NCI-H2196 treated with DMSO at 0.1 percent for 48 hours (cell line): ENCODE measurements around the gene PDF.
"Not testable (repeated sequence)": the region's sequence is repeated elsewhere in the genome, so short reads cannot be mapped to it uniquely, and the experiment has no call there.

Experiments used
- DNase-seq: peaks from one replicate; lab custom pipeline; 2025; ENCODE audit not compliant: unreplicated experiment; lab: John Stamatoyannopoulos, UW

Gene PDF

DNA sequence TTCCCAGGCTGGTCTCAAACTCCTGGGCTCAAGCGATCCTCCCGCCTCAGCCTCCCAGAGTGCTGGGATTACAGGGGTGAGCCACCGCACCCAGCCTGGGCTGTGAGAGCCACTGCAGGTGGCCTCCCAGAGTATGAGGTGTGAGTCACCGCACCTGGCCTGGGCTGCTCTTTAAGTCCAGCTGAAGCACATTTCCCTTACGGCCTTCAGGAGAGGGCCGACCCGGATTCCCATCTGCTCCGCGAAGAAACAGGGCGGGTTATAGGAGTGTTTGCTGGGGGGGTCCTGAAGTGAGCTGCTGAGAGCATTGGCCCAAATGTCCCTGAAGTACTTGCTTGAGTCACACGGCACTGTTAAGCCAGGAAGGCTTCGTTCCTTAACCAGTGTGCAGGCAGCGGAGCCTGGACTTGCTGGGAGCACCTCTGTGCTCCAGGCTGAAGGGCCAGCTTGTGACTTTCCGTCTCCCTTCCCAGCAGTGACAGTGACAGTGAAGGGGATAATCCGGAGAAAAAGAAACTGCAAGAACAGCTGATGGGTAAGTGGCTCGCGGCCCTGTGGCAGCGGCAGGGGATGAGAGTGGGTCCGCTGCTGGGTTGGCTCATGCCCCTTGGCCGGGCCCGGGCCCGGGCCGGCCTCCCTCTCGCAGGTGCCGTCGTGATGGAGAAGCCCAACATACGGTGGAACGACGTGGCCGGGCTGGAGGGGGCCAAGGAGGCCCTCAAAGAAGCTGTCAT is 12.0 kb downstream of the PDF start:
- no peak for DNase-seq

DNA sequence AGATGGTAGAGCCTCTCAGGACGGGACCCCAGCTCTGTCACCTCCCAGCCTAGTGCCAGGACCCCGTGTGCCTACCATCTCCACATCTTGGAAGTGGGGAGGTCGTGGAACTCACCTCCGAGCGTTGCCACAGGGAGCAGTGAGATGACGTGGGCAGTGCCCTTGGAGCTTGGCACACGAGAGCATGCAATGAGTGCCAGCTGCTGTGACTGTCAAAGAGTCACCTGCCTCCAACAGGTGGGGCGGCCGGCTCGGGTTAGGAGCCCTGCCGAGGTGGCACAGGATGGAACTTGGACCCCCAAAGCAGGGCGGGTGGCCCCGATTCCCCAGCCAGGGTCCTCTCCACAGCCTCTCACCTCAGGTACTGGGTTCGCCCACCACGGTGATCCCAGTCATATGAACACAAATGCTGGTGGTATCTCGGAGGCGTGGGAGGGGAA is 13.8 kb downstream of the PDF start:
- DNase-seq, result no peak

DNA sequence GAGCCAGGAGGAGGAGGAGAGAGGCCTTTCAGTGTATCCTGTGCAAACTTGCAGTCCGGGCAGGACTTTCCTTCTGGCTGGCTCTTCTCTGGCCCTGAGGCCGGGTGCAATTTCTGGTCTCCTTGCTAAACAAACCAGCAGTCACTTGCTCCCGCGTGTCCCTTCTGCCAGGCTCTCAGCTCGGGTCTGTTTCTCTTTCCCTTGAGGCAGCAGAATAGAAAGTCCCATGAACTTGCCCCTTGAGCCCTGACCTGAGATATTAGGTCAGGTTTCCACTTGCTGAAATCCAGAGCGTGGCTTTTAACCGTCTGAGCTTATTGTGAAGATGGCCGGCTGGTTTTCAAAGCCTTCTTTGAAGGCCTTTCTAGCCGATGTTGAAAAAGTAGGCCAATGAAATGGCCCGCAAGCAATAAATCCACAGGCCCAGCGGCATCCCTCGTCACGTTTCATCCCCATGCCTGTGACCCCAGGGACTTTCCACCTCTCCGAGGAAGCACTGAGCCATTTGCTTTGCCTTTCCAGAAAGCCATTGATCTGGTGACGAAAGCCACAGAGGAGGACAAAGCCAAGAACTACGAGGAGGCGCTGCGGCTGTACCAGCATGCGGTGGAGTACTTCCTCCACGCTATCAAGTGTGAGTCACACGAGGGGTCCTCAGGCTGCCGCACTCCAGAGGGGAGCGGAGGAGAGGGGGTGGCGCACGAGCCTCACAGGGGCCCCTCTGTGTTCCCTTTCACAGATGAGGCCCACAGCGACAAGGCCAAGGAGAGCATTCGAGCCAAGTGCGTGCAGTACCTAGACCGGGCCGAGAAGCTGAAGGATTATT is 14.7 kb downstream of the PDF start:
- no peak for DNase-seq

DNA sequence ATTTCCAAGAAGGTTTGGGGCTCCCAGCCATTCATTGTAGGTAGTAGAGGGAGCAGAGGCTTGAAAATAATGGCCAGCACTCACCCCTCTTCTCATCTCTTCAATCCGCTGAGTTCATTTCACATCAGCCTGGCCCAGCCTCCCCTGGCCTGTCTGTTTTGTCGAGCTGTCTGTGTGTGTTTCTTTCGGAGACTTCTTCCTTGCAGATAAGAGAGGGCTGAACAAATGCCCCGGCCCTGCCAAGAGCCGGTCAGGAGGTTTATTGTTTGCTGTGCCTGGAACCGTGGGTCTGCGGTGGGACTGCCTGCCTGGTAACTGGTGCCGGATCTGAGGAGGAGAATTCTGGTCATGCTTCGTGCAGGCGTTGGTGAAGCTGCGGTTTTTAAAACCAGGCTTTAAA is 15.9 kb downstream of the PDF start:
- DNase-seq, result no peak

DNA sequence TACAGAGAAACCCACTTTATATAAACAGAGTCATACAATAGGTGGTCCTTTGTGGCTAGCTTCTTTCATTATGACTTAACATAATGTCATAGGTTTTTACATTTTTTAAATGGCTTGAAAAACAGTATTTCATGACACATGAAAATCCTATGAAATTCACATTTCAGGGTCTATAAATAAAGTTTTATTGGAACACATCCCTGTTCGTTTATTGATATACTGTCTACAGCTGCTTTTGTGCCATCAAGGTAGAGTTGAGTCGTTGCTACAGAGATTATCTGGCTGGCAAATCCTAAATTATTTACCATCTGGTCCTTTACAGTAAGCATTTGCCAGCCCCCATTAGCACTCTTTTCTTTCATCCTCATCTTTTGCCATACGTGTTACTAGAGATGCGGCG is 16.9 kb downstream of the PDF start:
- DNase-seq, result no peak

DNA sequence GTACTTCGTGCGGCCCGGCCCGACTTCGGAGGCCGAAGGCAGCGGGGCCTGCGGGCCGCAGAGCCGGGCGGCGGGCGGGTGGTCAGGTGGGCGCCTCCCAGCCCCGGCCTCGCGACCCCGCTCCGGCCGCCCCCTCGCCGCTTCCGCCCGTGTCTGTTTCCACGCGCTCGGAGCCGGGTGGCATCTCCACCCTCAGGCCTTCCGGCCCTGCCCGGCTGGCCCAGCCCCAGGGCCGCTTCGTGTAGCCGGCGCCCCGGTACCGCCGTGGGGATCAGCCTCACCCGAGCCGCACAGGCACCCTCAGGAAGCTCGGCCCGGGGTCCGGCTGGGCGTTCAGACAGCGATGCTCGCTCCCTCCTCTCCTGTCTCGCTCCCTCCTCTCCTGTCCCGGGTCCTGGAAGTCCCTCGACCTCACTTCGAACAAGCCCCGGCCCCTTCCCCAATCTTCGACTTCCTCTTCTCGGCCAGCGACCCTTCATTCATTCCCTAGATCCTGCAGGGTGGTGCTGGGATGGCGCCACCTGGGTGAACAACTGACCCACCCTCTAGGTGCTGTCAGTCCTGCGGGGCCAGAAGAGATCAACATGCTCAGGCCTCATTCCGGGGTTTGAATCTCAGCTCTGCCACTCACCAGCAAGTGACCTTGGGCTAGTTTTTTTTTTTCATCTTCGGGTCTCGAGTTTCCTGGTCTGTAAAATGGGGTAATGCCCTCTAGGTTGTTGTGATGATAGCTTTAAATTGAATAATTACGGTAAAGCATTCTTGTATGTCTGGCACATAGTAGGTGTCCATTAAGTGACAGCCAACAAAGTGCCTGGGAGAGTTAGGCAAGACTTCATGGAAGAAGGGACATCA is 18.6 kb downstream of the PDF start:
- DNase-seq, result no peak

DNA sequence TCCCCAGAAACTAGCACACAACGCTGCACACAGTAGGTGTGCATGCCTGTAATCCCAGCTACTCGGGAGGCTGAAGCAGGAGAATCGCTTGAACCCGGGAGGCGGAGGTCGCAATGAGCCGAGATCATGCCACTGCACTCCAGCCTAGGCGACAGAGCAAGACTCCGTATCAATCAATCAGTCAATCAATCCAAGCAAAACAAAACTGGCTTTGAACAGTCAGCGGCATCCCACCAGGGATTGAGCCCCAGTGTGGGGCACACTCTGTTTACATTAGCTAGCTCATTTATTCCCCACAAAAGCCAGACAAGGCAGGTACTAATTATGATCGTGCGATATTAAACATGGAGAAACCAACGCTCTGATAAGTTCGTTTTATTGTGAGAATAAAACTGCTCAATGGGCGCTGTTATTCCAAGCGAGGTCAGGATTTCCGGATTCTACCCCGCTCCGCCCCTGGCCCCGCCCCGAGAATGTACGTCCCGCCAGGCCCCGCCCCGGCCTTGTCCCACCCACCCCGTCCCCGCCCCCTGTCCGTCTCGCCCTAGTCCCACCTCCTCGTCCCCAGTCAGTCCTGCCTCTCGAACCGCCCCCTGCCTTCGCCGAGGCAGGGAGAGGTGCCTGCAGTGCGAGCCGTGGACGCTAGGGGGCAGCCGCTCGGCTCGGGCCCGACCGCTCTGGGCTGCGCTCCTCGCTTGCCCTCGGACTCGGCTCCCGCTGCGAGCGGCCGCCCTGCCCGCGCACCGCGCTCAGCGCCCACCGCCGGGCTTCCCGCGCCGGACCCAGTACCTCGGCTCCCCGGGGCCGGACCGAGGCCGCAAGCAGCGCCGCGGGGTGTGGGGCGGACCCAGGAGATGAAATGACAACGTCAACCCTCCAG is 19.5 kb downstream of the PDF start, which contains the start of gene VPS4A:
VPS4A (plus strand) TSS at position 698 of the 880 bp plus-strand sequence; CDS start at position 860, 162 bp downstream.
- DNase-seq, result peak; percentile 74

DNA sequence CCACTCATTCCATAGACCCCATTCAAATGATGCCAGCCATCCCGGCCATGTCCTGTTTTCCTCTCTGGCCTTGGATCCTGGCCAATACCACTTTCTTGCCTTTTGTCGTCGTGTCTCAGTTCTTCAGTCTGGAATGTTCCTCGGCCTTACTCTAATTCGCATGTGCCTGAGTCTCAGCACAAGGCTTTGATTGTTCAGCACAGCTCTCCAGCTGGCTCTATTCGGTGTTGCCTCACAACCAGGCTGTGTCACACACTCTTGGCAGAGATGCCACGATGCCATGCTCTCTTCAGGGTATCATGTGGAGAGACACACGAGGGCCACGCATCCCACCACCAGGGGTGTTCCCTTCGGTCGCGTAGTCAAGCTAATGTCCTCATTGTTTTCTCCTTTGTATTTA is 21.1 kb downstream of the PDF start:
- DNase-seq, result no peak

DNA sequence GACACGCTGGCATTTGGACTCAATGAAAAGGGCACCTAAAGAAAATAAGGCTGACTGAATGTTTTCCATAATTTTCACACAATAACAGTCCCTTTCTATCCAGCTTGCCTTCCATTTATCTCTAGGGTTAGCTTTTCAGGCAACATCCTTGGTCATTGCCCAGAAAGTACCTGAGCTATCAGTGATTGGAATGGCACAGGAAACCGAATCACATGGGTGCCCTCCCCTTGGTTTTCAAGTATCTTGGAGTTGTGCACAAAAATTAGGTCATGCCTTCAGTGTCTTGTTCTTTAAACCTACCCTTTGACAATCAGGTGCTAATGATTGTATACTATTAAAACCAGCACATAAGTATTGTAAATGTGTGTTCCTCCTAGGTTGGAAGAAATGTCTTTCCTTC is 22.5 kb downstream of the PDF start:
- no peak for DNase-seq

DNA sequence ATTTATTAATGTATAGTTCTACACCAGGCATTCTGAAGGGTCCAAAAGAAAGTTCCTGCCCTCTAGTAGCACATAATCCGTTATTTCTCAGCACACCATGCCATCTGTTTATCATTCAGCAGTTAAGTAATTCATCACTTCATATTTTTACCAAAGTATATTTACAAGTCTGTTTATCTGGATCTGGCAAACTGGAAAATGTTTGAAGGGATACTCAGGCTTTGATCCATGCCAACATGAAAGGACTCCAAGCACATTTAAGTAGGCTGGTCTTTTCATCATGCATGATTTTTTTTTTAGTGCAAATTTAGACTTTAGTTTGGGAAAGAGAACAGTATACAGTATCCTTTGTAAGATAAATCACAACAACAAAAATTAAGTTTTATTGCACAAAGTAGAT is 23.3 kb downstream of the PDF start:
- no peak for DNase-seq

DNA sequence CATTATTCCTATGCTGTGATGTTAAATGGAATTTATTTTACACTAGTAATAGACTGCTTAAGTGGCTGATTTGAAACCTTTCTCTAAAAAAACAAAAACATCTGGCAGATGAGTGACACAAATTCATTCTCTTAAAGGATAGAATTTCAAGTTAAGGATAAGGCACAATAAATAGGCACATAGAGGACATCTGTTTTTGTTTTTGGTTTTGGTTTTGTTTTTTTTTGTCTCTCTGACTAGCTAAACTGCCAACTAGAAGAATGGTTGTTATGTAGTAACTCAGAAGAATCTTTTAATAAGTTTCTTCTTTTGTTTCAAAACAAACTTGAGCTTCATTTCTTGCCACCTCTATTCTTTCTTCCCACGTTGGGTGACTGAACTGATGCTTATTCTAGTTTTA is 24.4 kb downstream of the PDF start:
- DNase-seq, result no peak

DNA sequence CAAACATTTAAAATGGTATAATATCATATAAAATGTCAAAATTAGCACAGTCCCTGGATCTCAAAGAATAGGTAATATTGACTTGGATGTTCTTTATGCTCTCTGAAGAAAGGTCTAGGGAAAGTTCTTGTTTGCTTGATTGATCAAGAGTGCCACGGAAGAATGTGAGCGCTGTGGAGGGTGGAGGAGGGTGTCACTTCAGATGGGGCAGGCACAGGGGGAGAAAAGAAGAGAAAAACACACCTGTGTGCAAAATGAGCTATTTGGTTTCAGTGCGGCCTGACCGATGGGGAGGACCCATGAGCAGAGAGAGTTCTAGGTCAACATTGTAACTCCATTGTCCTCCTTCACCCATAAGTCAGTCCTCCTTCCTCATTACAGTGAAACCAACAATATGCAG is 28.1 kb downstream of the PDF start:
- no peak for DNase-seq

DNA sequence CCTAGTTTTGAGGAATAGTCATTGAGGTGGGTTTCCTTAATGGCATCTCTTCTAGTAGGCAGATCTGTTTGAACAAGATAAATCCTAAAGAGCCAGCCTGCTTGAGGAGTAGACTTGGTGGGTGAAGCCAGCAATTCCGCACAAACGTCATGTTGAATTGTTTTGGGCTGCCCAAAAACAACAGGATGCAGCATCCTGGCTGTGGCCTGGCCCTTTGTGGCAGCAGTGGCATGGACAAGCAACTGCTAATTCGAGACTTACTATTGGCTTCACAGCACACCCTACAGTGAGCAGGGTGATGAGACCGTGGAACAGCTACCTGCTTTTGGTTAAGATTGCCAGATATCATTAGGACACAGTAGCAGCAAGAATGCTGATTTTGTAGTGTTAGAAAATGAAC is 28.5 kb downstream of the PDF start:
- DNase-seq, result no peak

DNA sequence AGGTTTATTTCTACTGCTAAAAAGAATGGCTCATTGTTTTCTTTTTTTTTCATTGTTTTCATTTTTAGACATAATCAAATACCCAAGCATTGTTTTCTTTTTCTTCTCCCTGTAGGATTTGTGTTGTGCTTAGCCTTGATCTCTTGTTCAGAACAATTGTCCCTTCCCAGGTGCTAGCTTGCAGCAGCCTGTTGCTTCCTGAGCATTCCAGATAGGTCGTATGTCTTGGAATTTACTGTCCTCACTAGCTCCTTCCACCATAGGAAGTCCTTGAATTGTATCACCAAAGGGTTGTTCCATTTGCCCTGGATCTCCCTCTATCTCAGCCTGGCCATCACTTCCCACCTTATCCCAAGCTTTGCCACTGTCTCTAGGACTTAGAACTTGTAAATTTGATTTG is 29.2 kb downstream of the PDF start:
- no peak for DNase-seq

DNA sequence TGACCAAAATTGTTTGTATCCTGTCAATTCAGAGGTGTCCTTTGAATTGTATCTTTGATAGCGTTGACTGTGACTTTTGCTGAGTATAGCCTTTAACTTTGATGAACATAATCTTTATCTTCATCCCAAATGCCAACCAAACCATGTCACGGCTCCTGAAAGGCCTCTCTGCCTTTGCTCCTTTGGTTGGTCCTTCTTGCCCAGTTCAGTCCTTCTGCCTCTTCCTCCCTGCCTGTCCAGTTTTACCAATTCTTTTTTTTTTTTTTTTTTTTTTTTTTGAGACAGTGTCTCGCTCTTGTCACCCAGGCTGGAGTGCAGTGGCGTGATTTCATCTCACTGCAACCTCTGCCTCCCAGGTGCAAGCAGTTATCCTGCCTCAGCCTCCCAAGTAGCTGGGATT is 32.1 kb downstream of the PDF start:
- no peak for DNase-seq

DNA sequence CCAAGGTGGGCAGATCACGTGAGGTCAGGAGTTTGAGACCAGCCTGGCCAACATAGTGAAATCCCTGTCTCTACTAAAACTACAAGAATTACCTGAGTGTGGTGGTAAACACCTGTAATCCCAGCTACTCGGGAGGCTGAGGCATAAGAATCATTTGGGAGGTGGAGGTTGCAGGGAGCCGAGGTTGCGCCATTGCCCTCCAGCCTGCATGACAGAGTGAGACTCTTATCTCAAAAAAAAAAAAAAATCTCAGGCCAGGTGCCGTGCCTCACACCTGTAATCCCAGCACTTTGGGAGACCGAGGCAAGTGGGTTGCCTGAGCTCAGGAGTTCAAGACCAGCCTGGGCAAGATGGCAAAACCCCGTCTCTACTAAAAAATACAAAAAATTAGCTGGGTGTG is 33.6 kb downstream of the PDF start:
- not testable (repeated sequence) for DNase-seq

DNA sequence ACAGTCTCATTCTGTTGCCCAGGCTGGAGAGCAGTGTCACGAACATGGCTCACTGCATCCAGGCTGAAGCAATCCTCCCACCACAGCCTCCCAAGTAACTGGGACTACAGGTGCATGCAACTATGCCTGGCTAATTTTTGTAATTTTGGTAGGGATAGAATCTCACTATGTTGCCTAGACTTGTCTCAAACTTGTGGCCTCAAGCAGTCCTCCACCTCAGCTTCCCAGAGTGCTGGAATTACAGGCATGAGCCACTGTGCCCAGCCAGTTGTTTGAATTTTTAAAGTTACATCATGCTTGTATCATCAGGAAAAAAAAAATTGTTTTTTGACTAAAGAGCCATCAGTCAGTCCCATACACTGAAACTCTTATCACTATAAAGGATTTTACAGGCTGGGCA is 36.3 kb downstream of the PDF start:
- DNase-seq, result no peak

DNA sequence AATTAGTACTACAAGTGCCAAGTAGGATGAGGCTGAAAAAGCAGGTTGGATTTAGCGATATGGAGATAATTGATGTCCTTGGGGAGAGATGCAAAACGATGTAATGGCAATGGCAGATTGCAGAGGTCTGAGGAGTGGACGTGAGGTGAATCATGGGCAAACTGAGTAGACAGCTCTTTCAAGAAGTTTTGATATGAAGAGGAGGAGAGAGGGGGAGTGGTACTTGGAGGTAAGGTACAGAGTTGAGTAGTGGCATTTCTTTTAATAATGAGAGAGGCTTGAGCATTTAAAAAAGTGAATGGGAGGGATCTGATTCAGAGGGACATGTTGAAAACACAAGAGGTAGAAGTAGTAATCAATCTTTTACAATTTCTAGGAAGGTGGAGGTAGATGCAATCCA is 37.0 kb downstream of the PDF start:
- no peak for DNase-seq

DNA sequence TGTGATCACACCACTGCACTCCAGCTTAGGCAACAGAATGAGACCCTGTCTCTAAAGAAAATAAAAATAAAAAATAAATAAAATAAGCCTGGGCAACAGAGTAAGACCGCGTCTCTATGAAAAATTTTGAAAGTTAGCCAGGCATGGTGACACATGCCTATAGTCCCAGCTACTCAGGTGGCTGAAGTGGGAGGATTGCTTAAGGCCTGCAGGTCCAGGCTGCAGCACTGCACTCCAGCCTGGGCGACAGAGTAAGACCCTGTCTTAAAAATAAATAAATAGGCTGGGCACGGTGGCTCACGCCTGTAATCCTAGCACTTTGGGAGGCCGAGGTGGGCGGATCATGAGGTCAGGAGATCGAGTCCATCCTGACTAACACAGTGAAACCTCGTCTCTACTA is 38.7 kb downstream of the PDF start:
- DNase-seq, result not testable (repeated sequence)

DNA sequence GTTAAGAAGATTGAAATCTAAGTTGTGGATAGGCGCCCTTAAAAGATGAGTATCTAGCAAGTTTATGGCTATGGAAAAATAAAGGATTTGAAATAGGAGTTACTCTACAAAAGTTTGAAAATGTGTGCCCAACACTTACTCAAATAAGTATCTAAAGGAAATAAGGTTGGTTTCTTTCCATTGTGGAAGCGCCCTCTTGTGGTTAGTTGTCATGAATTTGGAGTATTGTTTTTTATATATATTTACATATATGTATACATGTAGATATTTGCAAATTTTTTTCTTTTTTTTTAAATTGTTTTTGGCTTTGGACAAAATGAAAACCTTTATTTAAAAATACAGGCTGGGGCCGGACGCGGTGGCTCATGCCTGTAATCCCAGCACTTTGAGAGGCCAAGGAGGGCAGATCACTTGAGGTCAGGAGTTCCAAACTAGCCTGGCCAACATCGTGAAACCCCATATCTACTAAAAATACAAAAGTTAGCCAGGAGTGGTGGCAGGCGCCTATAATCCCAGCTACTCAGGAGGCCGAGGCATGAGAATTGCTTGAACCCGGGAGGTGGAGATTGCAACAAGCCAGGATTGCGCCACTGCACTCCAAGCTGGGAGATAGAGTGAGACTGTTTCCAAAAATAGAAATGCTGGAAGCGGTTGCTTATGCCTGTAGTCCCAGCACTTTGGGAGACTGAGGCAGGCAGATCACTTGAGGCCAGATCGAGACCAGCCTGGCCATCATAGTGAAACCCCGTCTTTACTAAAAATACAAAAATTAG is 43.3 kb downstream of the PDF start:
- peak; percentile 3 for DNase-seq
